ENCODE results near the gene SYNGR1. TPM values are rescaled to one million over a fixed set of nuclear protein-coding genes. Genes with fewer than 3 reads are reported as not detected.

Gene SYNGR1
- total and polyA plus RNA-seq, 2 of the 8 experiments (the other 6 are each of a cell fraction or from before 2014, with no cell fraction given) = 32.5 to 84.7 TPM

DNA sequence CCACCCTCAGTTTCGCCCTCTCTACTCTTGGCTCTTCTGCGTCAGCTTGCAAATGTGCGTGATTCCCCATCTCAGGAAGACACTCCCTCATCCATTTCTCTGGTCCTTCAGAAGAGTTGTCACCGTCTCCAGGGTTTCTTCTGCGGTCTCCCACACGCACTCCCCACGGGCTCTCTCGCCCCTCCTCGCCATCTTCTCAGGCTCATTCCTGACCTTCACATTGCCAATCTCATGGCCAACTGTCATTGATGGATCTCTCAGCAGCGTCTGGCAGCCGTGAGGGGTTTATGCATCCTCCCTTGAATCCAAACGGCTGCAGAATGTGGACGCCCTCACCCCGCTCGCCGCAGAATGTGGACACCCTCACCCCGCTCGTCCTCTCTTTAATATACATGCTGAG is 10.5 kb downstream of the SYNGR1 start:
- 95% methylated on average over 17 of the region's 18 CpGs; no CpG with 5 or more reads in 1 of the 2 experiments for WGBS, 2 experiments (ENCODE audit: extremely low coverage in 1 of 2, insufficient coverage in 1 of 2, insufficient read length in 1 of 2, insufficient replicate concordance in 2 of 2, low coverage in 1 of 2, low lambda C conversion rate in 2 of 2, missing lambda C conversion rate in 1 of 2)
- H4K91ac ChIP-seq (replicated peaks; ENCODE audit: insufficient read length, low read length) = peak overlapping the region; percentile 90
- POLR2A ChIA-PET (ENCODE audit: partially characterized antibody) = interaction anchor here (0.5 to 22.5 kb wide), 5 partner anchors 9 to 247 kb away, joined by 3 to 413 read pairs (median 3); partner anchors contain the start of genes ATF4, RPL3 and SYNGR1
- no peak overlapping the region for H3K23ac ChIP-seq (ENCODE audit: insufficient read length)
- H2BK5ac ChIP-seq (ENCODE audit: low read depth, low read length) = peak overlapping the region; percentile 60; the same call in 1 of the 2 replicates
- H3K4ac ChIP-seq (replicated peaks; ENCODE audit: insufficient read length, low read depth, low read length) = no peak overlapping the region
- no peak for DNase-seq (ENCODE audit: low read depth in 1 of 2, low spot score in 2 of 2)
- H4K8ac ChIP-seq (ENCODE audit: extremely low read depth, insufficient read depth, low read length) = peak overlapping the region; percentile 54
- H3K9ac ChIP-seq (replicated peaks in 1 of 4; ENCODE audit: extremely low read depth in 1 of 4, low read depth in 3 of 4, low read length in 3 of 4) = no peak overlapping the region
- peaks cover 4 to 39% (median 26%) of the 10 kb centered on the region in 4 experiments for H3K4me1 ChIP-seq (replicated peaks in 1 of 4; ENCODE audit: control insufficient read depth in 3 of 4, insufficient read depth in 4 of 4, low read length in 3 of 4)
- H3K27me3 ChIP-seq (replicated peaks in 1 of 4; ENCODE audit: control insufficient read depth in 3 of 4, extremely low read depth in 1 of 4, insufficient read depth in 3 of 4, low read length in 3 of 4) = 0 out of 7 replicates have a peak, but pooled peaks cover 0 to 2% (median 0%) of the 10 kb centered on the region in 4 experiments
- peak overlapping the region; percentile 96 for H2AK5ac ChIP-seq (ENCODE audit: low read depth, low read length)
- H3K4me2 ChIP-seq (ENCODE audit: insufficient read depth in 1 of 2, low read depth in 2 of 2, low read length in 2 of 2) = peak overlapping the region in 1 of 2 experiments; percentile 21; a peak in 2 of 4 replicates
- H4K5ac ChIP-seq (ENCODE audit: insufficient read length, low read depth, low read length) = no peak overlapping the region
- peaks cover 5 to 6% of the 10 kb centered on the region in 2 experiments for H4K20me1 ChIP-seq (replicated peaks in 1 of 2; ENCODE audit: control insufficient read depth in 1 of 2, insufficient read depth in 2 of 2, low read length in 2 of 2)
- peaks cover 0 to 5% (median 0%) of the 10 kb centered on the region in 4 experiments; a peak in 2 of 8 replicates for H3K36me3 ChIP-seq (ENCODE audit: control insufficient read depth in 2 of 4, insufficient read depth in 4 of 4, low read length in 3 of 4)
- no peaks in the 10 kb centered on the region for H3K23me2 ChIP-seq (ENCODE audit: low read depth, low read length)
- H3K27ac ChIP-seq (ENCODE audit: low read depth, low read length) = no peak overlapping the region
- no peak overlapping the region for H2AFZ ChIP-seq (ENCODE audit: low read length)
- H3K79me1 ChIP-seq (ENCODE audit: low read depth, low read length) = peaks cover 6% of the 10 kb centered on the region; the same call in 1 of the 2 replicates
- peaks cover 0 to 4% of the 10 kb centered on the region in 2 experiments; a peak in 1 of 4 replicates for H3K79me2 ChIP-seq (ENCODE audit: control insufficient read depth in 1 of 2, insufficient read depth in 2 of 2, low read length in 2 of 2)
- no peak overlapping the region for H3K14ac ChIP-seq (ENCODE audit: insufficient read length)
- peak overlapping the region; percentile 71 for H3K18ac ChIP-seq (ENCODE audit: extremely low read depth, low read length)
- no peak for FAIRE-seq
- H3K9me3 ChIP-seq (ENCODE audit: insufficient read depth in 2 of 2, low read depth in 1 of 2, low read length in 1 of 2) = no peaks in the 10 kb centered on the region
- H2BK12ac ChIP-seq (ENCODE audit: low read depth, low read length) = peak overlapping the region; percentile 90
- H2BK120ac ChIP-seq (replicated peaks; ENCODE audit: low read depth, low read length) = no peak overlapping the region
- H2BK15ac ChIP-seq (ENCODE audit: low read length) = peak overlapping the region; percentile 75; the same call in 1 of the 2 replicates
- H2BK20ac ChIP-seq (ENCODE audit: low read length) = peak overlapping the region; percentile 66; the same call in 1 of the 2 replicates
- no peak overlapping the region for H3K56ac ChIP-seq (replicated peaks; ENCODE audit: insufficient read length, low read depth, low read length)
- H3K4me3 ChIP-seq (ENCODE audit: extremely low read depth in 1 of 4, insufficient read depth in 2 of 4, low read depth in 3 of 4, low read length in 4 of 4) = no peak overlapping the region
- CTCF ChIA-PET (ENCODE audit: partially characterized antibody) = interaction anchor here (0.6 to 2.0 kb wide), 3 partner anchors 17 to 136 kb away, joined by 3 to 11 read pairs (median 4); no protein-coding TSS in a partner anchor
- TF ChIP-seq RBBP5 (IDR thresholded peaks at IDR 0.05; ENCODE audit: borderline replicate concordance, low read depth, low read length) (no peak), KDM4A (IDR thresholded peaks at IDR 0.05; ENCODE audit: low read depth, low read length, severe bottlenecking) (no peak), SIRT6 (IDR thresholded peaks at IDR 0.05; ENCODE audit: low read length) (no peak), RXRA (IDR thresholded peaks at IDR 0.05; ENCODE audit: insufficient read depth, low read depth, low read length) (no peak), GTF2F1 (IDR thresholded peaks at IDR 0.05; ENCODE audit: borderline replicate concordance, low read depth, low read length) (no peak), JUND (IDR thresholded peaks at IDR 0.05; ENCODE audit: low read length) (no peak), BACH1 (IDR thresholded peaks at IDR 0.05; ENCODE audit: low read length) (no peak), CTBP2 (IDR thresholded peaks at IDR 0.05; ENCODE audit: borderline replicate concordance, insufficient read depth, insufficient read length, low read length) (no peak), HDAC2 (IDR thresholded peaks at IDR 0.05; ENCODE audit: borderline replicate concordance in 1 of 2, low read depth in 2 of 2, low read length in 2 of 2) (no peak), CHD1 (IDR thresholded peaks at IDR 0.05; ENCODE audit: low read depth, low read length) (no peak), KDM5A (IDR thresholded peaks at IDR 0.05; ENCODE audit: low read length) (no peak), SRF (IDR thresholded peaks at IDR 0.05; ENCODE audit: low read depth, low read length) (no peak), TCF12 (IDR thresholded peaks at IDR 0.05; ENCODE audit: low read depth, low read length) (no peak), EGR1 (IDR thresholded peaks at IDR 0.05; ENCODE audit: borderline replicate concordance, low read depth, low read length) (no peak)
